Ramos (cell line): Measurements from ENCODE around the gene DDB1.

Experiments used
- in situ Hi-C: fragments of 300-500 bp; cut with MboI; formaldehyde crosslinking; loops from one replicate; pipeline ENCODE4 v1.14.3; 2022; ENCODE audit warnings: low sequenced_read_pairs; ENCODE audit not compliant: unreplicated experiment

Gene DDB1

DNA sequence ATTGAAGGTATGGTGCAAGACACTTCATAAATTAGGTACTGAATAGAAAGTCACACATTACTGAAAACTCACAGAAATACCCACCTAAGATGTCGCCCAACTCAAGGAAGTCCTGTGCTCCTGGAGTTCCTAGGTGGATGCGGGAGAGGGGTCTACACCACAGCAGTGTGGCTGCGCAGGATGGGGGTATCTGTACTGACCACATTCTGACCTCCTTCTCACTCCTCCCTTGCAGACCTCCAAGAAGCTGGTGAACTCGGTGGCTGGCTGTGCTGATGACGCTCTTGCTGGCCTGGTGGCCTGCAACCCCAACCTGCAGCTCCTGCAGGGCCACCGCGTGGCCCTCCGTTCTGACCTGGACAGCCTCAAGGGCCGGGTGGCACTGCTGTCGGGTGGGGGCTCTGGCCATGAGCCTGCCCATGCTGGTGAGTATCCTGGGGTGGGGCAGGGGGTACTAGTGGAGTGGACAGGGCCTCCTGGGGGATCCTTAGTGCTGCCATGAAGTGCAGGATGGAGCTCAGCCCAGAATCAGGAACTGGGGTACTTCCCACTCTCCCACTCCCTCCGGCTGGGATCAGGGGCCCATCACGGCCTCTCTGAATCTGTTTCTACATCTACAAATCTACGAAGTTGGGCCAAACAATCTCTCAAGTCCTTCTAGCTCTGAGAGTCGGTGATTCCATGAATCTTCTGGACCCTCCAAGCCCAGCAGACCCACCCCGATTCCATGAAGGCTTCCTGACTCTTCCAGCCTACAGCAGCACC, 5.0 kb upstream of the DDB1 start:
- in situ Hi-C loops = loop anchor here (5.0 kb wide), 1 partner anchor 49 kb away; no protein-coding TSS in a partner anchor

- in situ Hi-C loops = loop anchor here (5.0 kb wide), 1 partner anchor 51 kb away; no protein-coding TSS in a partner anchor
Observed at GRCh38 chr11:61336171-61336935, 3.4 kb upstream of the DDB1 start.

GRCh38 chr11:61335355-61335710, 2.4 kb upstream of the DDB1 start:
- in situ Hi-C loops = loop anchor here (5.0 kb wide), 1 partner anchor 52 kb away; no protein-coding TSS in a partner anchor

- in situ Hi-C loops = loop anchor here (5.0 kb wide), 1 partner anchor 53 kb away; no protein-coding TSS in a partner anchor
Observed at GRCh38 chr11:61334434-61335354, 1.8 kb upstream of the DDB1 start.

GRCh38 chr11:61333550-61334433, 887 bp upstream of the DDB1 start:
- in situ Hi-C loops = no loop called here

DNA sequence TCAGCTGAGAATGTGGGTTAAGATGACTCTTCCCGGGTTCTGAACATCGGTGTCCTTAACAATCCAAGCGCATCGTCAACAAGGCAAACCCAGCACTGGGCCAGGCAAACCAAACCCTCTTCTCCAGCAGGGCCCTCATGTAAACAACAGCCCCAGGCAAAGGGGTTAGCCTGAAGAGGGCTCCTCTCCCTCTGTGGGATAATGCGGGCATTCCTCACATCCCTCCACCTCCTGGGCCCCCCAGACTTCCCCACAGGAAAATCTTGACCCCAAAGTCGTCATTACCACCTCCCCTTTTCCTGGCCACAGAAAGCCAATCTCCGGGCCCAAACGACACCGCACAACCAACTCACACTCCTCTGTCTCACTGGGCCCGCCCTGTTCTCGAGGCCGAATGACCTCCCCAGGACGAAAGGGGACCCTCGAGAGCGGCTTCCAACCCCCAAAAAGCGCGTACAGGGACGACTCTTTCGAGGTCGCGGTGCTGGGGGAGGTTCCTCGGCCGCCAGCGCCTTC, 566 bp downstream of the DDB1 start:
- in situ Hi-C loops = no loop called here

DNA sequence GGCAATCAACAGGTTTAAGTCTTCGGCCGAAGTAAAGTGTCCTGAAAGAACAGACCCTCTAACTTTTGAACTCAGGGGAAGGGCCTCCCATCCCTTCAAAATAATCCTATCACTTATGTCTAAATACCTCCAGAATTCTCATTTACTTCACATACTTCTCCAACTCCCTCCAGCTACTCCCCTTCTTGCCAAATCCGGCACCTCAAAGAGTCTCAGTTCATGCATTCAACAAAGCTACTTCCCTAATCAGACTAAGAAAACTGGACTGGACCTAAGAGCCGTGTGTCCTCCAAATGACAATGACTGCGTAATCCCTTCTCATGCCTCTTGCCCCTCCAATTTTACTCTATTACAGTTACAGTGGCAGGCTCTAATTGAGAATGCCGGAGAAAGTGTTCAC, 1.3 kb downstream of the DDB1 start:
- in situ Hi-C loops = no loop called here

DNA sequence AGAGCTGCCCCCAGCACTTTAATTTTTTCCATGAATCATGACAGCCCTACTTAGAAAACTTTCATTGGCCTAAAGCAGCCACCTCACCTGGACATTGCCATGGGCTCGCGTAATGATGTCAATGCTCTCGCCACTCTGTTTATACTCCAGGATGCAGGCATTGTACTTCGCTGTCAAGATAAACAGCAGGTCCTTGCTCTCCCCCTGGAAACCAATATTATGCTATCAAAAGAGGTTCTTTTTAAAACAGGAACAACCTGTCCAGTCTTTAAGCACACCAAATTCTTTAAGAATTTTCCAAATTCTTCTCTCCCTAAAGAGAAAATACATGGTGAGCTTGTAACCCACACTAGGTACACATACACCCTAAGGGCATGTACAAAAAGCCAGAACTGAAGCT, 3.0 kb downstream of the DDB1 start:
- in situ Hi-C loops = no loop called here

GRCh38 chr11:61328351-61328750, 4.6 kb downstream of the DDB1 start:
- in situ Hi-C loops = no loop called here

GRCh38 chr11:61327669-61328071, 5.2 kb downstream of the DDB1 start:
- in situ Hi-C loops = no loop called here

GRCh38 chr11:61325649-61326414, 7.1 kb downstream of the DDB1 start:
- in situ Hi-C loops = no loop called here

DNA sequence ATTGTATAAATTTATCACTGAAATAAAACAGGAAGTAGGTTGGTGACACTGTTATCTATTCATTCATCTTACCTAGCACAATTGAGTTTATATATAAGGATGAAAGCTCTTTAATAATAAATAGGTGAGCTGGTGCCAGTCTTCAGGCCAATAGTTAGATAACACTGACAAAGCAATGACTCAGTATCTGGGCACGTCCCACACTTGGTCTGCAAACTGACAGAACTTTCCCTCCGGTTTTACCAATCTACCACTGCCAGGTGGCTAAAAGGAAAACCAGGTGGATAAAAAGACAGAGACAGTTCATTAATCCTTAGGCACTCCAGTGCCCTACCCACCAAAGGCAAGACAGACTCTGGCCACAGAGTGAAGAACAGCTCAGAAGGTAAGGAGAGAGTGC, 17.6 kb downstream of the DDB1 start:
- in situ Hi-C loops = no loop called here

- in situ Hi-C loops = no loop called here
Observed at GRCh38 chr11:61310749-61311148, 22.2 kb downstream of the DDB1 start.

GRCh38 chr11:61309739-61310138, 23.2 kb downstream of the DDB1 start:
- in situ Hi-C loops = no loop called here

DNA sequence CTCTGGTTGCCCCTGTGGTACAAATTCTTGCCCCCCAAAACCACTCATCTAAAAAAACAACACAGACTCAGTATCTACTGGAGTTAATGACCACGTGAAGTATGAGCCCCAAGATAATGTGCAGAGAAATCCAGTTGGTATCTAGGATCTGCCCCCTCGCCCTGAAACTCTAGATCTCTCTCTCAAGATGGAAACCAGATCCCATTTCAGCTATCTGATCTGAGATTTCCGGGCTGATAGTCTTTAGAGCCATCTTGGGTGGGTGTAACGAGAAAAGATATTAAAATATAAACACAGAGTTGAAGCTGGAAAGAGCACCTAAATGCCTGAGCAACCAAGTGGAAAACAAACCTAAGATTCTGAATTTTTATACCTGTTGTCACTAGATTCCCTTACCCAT, 23.8 kb downstream of the DDB1 start:
- in situ Hi-C loops = no loop called here

DNA sequence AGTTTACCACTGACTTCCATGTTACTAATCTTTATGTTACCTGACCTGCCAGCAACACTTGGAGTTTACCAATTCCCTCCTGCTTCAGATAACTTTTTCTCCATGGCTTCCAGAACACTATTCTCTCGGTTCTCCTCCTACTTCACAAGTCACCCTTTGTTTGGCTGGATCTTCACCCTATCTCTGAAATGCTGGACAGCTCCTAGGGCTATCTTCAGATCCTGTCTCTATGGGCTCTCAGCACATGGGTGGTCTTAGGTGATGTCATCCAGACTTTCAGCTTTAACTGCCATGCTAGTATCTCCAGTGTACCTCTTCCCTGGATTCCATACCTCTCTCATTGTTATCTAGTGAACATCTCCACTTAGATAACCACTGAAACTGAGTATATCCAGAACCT, 25.6 kb downstream of the DDB1 start:
- in situ Hi-C loops = no loop called here

- in situ Hi-C loops = no loop called here
Observed at GRCh38 chr11:61306221-61306620, 26.7 kb downstream of the DDB1 start.

GRCh38 chr11:61305417-61305816, 27.5 kb downstream of the DDB1 start:
- in situ Hi-C loops = no loop called here

DNA sequence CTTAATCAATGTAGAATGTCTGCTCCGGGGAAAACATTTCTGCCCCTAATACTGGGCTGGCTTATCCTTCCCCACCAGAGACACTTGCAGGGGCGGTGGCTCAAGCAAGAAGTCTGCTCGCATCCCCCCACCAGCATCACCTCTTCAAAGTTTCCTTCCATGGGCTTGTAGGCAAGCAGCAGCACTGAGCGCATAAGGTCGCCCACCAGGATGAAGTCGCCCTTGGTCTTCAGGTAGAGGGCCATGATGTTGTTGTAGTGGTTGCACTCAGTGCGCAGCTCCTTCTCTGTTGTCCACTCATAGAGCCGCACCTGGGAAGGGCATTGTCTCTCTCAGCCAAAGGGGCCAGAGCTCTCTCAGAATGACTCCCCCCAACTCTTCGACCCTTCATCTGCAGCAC, 29.2 kb downstream of the DDB1 start:
- in situ Hi-C loops = no loop called here
